Activated CD8-positive, alpha-beta memory T cell treated with anti-CD3 and anti-CD28 coated beads for 4 hours (primary cell): ENCODE data around the gene ZCCHC3.

Experiments
- DNase-seq, 2 donors: peaks; one replicate each; pipeline ENCODE4 v3.0.0-alpha.2; 2020; ENCODE audit warnings: low read depth in 2 of 2

The ZCCHC3 gene

DNA sequence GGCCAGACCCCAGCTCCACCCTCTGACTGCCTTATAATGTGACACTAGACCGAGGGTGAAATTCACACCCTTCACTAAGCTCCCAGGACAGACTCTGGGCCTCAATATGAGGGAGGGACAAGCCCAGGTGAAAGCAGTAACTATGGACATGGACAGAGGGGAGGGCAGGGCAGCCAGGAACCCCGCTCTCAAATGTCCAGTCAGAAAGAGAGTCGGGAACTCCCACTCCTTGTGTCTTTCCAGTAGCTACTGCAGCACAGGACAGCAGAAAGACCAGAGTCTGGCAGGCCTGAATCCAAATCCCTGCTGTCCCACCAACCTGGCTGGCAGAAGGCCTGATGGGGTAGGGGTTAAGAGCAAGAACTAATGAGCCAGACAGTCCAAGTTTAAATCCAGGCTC, 13.2 kb upstream of the ZCCHC3 start:
- DNase-seq, result no peak

DNA sequence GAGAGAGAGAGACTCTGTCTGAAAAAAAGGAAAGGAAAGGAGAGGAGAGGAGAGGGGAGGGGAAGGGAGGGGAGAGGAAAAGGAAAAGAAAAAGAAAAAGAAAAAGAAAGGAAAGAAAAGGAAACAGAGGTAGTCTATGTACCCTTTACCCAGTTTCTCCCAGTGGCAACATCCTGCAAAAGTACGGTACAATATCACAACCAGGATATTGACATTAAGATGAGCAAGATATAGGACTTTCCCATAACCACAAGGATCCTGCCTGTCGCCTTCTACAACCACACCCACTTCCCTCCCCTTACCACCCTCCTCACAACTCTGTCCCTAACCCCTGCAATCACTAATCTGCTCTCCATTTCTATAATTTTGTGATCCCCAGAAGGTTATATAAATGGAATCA, 10.9 kb upstream of the ZCCHC3 start:
- no peak for DNase-seq

DNA sequence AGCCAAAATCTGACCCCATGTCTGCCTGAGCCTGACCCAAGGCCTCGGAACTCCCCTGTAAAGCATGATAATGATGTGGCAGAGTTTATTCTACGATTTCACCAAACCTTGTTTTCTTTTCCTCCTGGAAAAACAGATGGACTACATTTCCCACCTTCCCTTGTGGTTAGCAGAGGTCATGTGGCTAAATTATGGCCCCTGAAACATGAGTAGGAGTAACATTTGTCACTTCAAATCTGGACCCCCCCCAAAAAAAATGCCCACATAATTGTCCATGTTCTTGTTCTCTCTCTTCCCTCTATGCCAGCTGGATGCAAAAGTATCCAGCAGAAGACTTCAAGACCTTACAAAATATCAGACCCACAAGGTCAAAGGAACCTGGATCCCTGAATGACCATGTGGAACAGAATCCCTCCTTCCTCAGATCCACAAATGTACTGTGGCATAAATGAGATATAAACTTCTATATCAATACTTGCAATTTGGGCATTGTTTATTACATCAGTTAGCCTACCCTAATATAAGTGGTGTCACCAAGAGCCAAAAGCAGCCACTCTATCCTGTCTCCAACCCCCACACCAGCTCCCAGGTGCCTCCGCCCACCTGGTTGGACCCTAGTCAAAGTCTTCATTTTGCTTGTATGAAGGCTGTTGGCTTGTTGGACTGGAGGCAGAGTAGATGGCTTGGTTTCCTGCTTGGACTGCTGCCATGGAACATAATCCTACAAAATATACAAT, 8.2 kb upstream of the ZCCHC3 start:
- no peak for DNase-seq

DNA sequence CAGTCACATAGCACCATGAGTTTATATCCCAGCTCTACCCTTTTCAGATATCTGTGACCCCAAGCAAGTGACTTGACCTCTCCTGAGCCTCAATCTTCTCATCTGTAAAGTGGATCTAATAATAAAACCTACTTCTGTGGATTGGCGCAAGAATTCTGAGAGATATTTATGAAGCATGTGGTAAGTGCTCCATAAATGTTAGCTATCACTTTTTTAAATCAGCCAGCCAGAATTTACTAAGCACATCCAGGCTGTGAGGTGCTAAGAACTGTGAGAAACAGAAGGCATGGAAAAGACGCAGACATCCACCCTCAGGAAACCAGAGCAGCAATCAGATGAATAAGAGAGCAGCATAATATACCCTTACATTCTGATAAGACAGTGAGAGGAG, 7.7 kb upstream of the ZCCHC3 start:
- DNase-seq, result no peak

DNA sequence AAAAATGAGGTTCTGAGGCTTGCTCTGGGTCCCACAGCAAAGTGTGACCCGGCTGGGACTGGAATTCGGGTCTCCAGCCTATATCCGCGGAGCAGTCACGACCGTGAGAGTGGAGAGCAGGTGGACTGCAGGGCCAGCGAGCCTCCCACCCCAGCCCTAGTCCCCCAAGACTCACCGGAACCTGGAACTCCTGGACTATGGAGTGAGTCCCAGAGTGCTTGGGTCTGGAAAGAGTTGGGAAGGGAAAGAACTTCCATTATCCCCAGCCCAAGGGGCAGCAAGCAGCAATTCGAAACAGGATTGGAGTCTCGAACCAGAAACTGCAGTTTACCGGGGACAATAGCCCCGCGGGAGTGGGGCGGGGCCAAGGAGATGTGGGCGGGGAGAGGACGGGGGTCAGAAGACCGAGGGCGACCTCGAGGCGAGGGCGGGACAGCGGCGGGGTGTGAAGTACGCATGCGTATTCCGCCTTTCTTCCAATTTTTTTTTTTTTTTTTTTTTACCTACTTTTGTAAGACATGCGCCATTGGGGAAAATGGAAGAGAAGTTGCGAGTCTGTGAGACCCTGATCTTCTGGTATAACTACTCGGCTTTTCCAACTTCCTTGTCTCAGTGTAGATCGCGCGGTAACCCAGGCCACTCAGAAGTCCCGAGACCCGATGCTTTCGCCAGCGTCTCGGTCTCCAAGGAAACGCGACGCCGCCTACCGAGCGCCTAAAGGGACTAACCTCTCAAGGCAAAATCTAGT, 7.1 kb upstream of the ZCCHC3 start, which contains the start of gene C20orf96:
Gene C20orf96 (minus strand): TSS at position 667 of the 748 bp plus-strand sequence. CDS start 140 bp downstream, at position 527.
- peak; percentile 71 to 73 for DNase-seq

DNA sequence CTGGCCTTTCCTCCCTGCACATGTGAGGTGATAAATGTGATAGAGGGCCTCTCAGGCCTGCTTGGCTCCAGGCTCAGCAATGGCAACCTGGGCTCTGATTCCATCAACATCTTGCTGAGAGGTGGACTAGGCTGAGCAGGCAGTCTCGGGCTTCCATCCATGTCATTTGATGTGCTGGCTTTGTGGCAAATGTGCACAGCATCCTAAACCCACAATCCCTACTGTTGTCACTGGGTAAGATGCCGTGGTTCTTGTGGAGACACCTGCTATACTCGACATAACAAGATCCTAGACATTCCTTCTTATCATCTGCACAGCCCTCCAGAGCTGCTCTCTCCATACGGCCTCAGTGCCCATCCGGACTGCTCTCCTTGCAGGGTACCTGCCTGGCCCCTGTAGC, 2.8 kb upstream of the ZCCHC3 start:
- no peak for DNase-seq

DNA sequence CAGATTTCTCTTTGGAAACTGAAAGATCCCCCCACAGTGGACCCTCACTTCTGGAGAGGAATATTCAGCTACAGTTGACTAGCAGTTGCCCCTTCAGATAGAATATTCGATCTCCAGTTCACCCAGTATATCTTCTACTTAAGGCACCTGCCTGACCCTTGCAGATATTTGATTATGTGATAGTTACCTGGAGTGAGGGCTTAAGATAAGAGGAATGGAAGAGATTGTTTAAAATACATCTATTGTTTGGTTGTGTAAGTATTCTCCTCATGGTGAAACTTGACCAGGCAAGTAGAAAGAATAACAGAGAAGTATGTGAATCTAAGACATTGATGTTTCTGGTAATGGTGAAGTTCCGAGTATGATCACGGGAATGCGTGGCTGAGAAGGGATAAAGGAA, 1.6 kb upstream of the ZCCHC3 start:
- DNase-seq, result no peak

DNA sequence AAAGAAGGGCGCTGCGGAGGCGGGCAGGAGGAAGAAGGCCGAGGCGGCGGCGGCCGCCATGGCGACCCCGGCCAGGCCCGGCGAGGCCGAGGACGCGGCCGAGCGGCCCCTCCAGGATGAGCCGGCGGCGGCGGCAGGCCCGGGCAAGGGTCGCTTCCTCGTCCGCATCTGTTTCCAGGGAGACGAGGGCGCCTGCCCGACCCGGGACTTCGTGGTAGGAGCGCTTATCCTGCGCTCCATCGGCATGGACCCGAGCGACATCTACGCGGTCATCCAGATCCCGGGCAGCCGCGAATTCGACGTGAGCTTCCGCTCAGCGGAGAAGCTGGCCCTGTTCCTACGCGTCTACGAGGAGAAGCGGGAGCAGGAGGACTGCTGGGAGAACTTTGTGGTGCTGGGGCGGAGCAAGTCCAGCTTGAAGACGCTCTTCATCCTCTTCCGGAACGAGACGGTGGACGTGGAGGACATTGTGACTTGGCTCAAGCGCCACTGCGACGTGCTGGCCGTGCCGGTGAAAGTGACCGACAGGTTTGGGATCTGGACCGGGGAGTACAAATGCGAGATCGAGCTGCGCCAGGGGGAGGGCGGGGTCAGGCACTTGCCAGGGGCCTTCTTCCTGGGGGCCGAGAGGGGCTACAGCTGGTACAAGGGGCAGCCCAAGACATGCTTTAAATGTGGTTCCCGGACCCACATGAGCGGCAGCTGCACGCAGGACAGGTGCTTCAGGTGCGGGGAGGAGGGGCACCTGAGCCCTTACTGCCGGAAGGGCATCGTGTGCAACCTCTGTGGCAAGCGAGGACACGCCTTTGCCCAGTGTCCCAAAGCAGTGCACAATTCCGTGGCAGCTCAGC, 780 bp downstream of the ZCCHC3 start:
- DNase-seq, result no peak

DNA sequence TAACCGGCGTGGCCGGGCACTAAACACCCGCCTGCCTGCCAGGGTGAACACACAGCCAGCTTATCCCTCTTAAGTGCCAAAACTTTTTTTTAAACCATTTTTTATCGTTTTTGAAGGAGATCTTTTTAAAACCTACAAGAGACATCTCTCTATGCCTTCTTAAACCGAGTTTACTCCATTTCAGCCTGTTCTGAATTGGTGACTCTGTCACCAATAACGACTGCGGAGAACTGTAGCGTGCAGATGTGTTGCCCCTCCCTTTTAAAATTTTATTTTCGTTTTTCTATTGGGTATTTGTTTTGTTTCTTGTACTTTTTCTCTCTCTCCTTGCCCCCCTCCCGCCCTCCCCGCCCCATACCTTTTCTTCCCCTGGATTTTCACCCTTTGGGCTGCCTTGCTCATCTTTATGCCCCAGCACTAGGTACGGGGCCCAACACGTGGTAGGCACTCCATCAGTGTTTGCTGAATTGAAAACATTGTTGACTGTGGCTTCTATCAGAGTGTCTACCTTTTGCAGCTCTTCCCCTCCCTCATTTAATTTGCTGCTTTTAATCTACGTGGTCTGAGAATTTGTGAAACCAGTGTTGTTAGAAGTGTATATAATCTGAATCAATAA, 1.5 kb downstream of the ZCCHC3 start:
- no peak for DNase-seq

DNA sequence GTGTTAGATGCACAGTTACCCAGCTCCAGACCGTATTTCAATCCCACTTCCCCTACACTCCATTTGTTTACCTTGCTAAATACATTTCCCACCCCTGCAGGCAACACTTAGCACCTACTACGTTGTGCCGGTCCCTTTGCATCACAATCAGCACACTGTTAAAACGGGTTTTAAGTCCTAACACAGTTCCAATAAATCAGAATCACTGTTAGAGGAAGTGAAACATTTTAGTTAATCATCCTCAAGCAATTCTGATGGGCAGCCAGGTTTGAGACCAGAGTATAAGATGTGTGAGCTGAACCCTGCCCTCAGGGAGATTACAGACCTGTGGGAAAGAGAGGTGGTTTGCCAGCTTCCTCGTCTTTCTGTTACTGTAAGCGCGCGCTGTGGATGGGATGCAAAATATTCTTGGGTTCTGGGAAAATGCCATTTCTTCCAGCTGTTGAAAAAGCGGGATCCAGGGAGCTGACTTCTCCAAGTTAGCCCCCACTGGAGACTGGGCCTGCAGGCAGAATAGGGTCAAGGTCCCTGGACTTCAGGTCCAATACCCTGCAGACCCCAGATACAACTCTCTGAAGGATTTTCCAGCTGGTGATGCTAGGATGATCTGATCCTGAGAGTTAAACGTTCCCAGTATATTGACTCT, 3.1 kb downstream of the ZCCHC3 start:
- DNase-seq, result no peak

DNA sequence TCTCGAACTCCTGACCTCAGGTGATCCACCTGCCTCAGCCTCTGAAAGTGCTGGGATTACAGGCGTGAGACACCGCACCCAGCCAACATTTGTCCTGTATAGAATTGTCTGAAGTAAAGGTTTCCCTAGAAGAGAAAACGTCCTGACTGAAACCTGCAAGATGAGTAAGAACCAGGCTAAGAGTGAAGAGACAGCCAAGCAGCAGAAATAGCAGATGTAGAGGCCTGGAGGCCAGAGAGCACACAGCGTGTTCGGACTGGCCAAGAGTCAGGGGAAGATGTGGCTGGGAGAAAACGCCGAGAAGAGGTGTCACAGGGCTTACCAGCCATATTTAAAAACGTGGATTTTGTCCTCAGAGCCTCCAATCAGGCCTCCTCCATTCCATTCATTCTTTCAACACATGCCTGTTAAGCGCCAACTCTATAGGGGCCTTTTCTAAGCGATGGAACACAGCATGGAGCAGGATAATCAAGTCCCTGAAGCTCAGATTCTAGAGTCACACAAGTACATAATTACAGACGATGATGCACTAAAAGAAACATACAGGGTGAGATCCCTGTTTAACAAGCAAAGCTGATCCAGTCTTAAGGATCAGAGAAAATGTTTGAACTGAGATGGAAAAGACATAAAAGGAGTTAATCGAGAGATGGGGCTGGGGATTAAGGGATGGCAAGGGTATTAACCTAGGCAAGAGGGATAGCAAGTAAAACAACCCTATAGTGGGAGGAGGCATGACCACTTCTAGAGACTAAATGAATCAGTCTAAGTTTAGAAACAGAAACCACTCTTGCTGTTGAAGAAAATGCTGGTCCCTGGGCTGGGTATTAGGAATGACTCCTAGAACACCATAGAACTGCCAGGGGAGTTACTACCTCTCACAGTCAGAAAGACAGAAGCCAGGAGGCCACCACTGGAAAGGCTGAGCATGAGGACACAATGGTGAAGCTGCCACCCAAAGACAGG, 4.8 kb downstream of the ZCCHC3 start:
- DNase-seq, result no peak

DNA sequence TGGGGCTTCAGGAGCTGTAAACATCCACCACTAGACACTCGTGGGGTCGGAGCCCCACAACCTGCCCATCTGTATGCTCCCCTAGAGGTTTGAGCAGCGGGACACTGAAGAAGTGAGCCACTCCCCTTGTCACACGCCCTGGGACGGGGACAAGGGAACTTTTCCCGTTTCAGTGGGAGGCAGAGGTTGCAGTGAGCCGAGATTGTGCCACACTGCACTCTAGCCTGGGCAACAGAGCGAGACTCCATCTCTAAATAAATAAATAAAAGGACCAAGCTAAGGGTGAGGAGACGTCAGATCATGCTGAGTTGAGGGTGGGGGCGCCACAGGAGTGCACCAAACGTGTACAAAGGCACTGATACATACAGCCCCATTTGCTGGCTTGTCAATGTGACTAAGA, 8.4 kb downstream of the ZCCHC3 start:
- no peak for DNase-seq

DNA sequence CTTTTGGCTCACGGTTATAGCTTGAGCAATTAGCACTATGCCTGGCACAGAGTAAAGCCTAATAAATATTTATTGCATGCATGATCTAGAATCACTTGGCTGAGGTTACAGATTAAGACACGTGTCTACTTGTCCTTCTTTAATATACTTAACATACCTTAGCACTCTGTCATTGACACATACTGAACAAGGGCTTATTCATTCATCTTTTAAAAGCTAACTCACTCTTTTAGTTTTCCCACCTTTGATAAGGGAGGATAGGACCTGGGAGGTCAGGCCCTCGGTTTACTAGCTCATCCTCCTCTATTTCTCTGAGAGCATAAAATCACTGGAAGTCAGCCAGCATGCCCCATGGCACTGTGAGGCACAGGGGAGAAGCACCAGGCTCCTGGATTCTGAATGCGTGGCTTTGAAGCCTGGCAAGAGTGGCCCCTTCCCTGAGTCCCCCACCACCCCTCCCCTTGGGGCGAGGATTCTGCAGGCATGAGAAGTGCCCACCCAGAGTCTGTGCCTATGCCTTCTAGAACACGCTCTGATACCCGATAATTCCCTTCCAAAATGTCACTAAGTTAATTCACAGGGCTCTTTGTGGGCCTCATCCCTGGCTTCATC, 11.2 kb downstream of the ZCCHC3 start:
- no peak for DNase-seq

DNA sequence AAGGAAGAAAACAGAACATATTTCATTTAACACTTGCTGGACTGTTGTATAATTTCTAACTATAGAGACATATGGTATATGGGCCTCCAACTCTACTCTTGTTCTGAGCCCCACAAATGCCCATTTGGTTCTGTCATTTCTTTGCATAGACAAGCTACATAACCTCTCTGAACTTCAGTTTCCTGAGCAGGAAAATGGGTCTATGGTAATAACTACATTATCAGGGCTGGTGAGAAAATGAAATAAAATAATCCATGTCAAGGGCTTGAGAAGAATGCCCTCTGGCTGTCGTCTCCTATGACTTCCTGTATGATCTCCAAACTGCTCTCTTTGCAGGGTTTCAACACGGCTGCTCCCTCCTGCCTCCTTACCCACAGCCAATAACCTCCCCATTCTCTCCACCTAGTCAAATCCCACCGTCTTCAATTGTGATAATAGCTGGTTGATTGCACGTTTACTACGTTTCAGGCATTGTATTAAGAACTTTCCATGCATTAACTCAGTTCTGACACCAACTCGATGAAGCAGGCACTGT, 12.0 kb downstream of the ZCCHC3 start:
- DNase-seq, result no peak

DNA sequence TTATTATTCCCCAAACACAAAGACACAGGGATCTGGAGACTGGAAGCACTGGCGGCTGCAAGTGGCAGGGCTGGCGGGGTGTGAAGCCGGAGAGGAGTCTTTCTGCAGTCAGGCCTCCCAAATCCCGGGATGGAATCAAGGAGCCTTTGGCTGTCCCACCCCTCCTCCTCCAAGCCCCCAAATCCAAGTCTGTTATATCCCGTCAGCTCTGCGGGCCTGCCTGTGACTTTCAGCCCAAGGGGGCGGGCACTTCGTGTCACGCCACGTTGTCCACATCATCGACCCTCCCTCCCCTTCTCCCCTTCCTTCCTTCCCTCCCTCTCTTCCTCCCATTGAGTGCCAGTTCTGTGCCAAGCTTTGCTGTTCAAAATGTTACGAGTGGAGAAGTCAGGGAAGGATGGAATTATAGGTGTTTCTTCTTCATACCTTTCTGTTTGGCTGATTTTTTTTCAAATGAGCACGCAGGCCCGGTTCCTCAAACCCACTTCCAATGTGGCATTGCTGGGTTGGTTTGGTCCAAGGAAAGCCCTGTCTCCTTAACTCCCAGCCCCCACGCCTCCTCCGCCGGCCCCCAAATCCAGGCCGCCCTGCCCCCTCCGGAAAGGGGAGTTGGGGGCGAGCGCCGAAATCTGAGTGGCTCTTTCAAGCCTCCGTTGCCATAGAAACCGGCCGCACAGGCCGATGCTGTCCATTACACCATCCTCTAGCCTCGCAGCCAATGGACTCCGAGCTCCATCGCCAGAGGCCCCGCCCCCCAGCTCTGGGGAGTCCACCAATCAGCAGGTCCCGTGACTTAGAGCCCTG, 12.7 kb downstream of the ZCCHC3 start:
- peak; percentile 39 to 69 for DNase-seq

DNA sequence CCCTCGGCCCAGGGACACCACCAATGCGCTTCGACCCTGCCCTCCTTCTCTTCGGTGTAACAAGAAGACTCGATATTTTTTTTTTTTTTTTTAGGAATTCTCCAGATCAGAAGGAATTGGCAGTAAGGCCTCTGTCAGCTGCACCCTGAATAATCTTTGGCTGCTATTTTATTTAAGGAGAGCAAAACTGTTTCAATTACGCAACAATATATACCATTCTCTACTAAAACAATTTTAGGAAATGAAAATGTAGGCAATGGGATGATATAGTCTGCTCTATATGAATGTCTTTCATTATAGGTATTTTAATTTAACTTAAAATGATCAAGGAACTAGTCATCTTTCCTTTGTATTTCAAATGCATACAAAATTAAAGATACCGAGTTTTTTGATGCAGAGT, 13.3 kb downstream of the ZCCHC3 start:
- no peak for DNase-seq

DNA sequence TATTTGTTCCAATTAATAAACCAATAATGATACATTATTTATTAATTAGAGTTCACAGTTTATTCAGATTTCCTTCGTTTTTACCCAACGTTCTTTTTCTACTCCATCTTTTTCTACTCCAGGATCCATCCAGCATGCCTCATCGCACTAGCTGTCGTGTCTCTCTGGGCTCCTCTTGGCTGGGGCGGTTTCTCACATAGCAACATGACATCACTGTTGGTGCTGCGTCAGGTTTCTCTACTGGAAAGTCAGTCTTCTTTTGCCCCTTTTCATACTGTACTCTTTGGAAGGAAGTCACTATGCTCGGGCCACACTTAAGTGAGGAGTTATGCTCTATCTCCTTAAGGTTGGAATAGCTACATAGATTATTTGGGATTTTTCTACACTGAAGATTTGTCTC, 14.2 kb downstream of the ZCCHC3 start:
- DNase-seq, result no peak

DNA sequence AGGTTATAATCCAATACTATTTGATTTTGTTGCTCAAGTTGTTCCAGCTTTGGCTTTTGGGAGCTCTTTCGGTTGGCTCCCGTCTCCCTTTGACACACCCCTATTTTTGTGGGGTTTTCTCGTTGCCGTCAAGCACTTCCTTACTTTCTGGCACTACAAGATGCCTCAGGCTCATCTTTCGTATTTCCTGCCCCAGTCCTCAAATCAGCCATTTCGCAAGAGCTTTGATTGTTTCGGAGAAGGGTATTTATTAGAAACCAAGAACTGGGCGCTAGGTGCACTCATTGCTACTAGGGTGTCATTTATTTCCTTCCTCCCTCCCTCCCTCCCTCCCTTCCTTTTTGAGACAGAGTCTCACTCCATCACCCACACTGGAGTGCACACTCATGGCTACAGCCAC, 14.7 kb downstream of the ZCCHC3 start:
- no peak for DNase-seq

DNA sequence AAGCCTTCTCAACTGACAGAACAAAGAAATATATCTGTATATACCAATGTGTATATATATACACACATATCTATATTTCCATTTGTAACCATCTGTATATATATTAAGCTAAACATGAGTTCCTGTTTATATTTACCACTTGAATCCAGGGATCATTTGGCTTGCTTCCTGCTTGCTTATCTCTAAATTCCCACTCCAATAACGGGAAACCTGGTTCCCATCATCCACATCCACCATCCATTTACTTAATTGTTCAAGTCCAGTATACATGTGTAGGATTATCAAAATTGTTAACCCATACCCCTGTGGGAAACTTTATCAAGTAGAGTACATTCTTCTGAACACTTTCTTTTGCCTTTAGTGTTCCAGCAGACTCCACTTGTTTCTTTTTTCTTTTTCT, 15.5 kb downstream of the ZCCHC3 start:
- no peak for DNase-seq
